NCI-H510A (cell line): ENCODE results near the gene JAKMIP2.
"Not testable (repeated sequence)": the region's sequence is repeated elsewhere in the genome, so short reads cannot be mapped to it uniquely, and the experiment has no call there.

Source experiments
- DNase-seq: peaks from one replicate; lab custom pipeline; 2025; lab: John Stamatoyannopoulos, UW

JAKMIP2 gene

GRCh38 chr5:147658293-147658932 lies 124.1 kb downstream of the JAKMIP2 start:
- DNase-seq, result no peak

DNA sequence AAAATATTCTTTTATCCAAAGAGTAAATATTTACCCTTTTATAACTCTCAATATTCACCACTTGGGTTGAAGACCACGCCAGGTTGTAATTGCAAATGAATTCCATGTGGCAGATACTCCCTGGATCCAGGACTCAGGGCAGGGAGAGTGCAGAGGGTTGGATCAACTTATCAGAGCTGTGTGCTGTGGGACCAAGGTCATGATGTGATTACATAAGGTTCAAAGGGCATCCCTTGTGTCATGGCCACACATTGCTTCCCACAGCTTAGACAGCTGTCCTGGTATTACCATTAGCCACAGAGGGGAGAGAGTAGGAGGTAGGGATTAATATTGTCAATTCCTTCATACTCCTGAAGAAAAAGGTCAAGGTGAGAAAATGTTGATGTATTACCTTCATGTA lies 133.9 kb downstream of the JAKMIP2 start:
- DNase-seq, result no peak

DNA sequence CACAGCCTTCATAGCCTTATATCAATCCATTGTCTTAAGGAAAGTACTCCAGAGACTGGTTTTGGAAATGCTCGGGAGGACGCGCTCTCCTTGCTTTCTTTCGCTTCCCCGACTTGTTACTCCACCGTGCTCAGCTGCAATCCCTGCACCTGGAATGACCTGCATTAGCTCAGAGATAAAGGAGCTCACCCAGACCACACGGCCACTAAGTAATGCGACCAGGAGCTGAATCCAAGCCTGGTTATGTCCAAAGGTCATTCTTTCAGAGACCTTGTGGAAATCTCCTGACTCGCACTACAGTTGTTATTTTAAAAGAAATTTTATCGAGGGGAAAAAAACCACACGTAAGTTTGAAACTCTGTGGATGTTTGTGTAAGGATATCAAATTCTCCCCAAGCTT lies 137.3 kb downstream of the JAKMIP2 start:
- DNase-seq, result no peak

GRCh38 chr5:147644460-147644859 lies 138.1 kb downstream of the JAKMIP2 start:
- DNase-seq, result no peak

GRCh38 chr5:147643142-147643541 lies 139.4 kb downstream of the JAKMIP2 start:
- no peak for DNase-seq

GRCh38 chr5:147642666-147643065 lies 139.9 kb downstream of the JAKMIP2 start:
- DNase-seq, result no peak

- no peak for DNase-seq
Measured at GRCh38 chr5:147639321-147639720, 143.2 kb downstream of the JAKMIP2 start.

GRCh38 chr5:147636729-147636984 lies 145.9 kb downstream of the JAKMIP2 start:
- no peak for DNase-seq

GRCh38 chr5:147635882-147636728 lies 146.4 kb downstream of the JAKMIP2 start:
- DNase-seq, result peak; percentile 55

DNA sequence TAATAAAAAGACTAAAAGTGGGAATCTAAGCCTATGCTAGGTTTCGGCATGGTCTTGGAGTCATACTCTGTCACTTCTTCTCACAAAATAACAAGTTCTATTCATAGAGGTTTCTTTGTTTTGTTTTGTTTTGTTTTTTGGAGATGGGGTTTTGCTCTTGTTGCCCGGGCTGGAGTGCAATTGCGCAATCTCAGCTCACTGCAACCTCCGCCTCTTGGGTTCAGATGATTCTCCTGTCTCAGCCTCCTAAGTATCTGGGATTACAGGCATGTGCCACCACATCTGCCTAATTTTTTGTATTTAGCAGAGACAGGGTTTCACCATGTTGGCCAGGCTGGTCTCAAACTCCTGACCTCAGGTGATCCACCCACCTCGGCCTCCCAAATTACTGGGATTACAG lies 147.1 kb downstream of the JAKMIP2 start:
- not testable (repeated sequence) for DNase-seq

- no peak for DNase-seq
Measured at GRCh38 chr5:147633173-147633572, 149.4 kb downstream of the JAKMIP2 start.

DNA sequence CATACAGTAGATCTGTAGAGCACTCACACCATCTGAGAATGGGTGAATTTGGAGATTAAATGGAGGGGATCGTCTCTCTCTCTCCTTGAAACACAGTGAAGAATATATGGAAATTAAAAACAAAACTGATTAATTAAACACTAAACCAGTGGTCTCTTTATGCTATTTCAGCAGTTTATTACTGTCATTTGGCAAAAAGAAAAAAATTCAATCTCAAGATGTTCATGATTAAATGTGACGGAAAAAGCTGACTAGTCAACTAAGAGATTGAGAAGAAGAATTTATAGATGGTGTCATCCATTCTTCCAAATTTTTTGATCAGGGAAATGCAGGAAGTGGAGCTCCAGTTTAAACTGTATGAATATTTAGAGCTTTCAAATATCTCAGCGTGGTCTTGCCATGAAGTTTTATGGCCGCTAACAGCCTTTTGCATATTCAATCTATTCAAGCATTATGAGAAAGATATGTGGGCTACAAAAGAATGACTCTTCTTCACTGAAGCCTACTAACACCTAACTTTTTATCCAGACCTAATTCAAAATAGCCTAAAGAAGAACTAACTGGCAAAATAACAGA lies 151.0 kb downstream of the JAKMIP2 start:
- DNase-seq, result no peak

GRCh38 chr5:147629196-147629595 lies 153.3 kb downstream of the JAKMIP2 start:
- no peak for DNase-seq

GRCh38 chr5:147628058-147628895 lies 154.3 kb downstream of the JAKMIP2 start:
- peak; percentile 10 for DNase-seq

GRCh38 chr5:147626464-147626863 lies 156.1 kb downstream of the JAKMIP2 start:
- DNase-seq, result no peak

- DNase-seq, result no peak
Measured at GRCh38 chr5:147621016-147621415, 161.5 kb downstream of the JAKMIP2 start.

GRCh38 chr5:147619281-147619878 lies 163.1 kb downstream of the JAKMIP2 start:
- DNase-seq, result no peak

- DNase-seq, result no peak
Measured at GRCh38 chr5:147617711-147618350, 164.7 kb downstream of the JAKMIP2 start.

GRCh38 chr5:147617191-147617606 lies 165.3 kb downstream of the JAKMIP2 start:
- no peak for DNase-seq

- no peak for DNase-seq
Measured at GRCh38 chr5:147616421-147616820, 166.1 kb downstream of the JAKMIP2 start.

DNA sequence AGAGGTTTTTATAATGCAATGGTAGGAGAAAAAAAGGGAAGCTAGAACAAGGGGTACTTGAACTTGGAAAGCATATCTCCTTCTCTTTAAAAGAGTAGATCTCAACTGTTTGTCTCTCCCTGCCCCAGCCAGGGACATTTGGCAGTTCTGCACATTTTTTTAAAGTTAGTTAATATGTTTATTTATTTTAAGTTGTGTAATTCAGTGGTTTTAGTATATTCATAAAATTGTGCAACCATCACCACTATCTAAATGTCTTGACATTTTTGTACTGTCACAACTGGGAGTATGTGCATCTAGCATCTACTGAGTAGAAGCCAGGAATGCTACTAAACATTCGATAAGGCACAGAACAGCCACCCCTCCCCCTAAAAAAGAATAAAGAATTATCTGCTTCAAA lies 169.2 kb downstream of the JAKMIP2 start:
- no peak for DNase-seq

GRCh38 chr5:147611483-147611882 lies 171.0 kb downstream of the JAKMIP2 start:
- no peak for DNase-seq
